GM18861 (cell line): ENCODE results near the gene ADRA2B.
"Not testable (repeated sequence)": the region's sequence is repeated elsewhere in the genome, so short reads cannot be mapped to it uniquely, and the experiment has no call there.

ENCODE experiments used
- ATAC-seq: cut with Tn5 transposase; IDR thresholded peaks from one replicate; pipeline ENCODE4 v1.9.1; 2021; ENCODE audit not compliant: unreplicated experiment

The ADRA2B gene

GRCh38 chr2:96091141-96091710, 25.1 kb downstream of the ADRA2B start:
- ATAC-seq: no peak

GRCh38 chr2:96090196-96090926, 26.0 kb downstream of the ADRA2B start:
- no peak for ATAC-seq

- no peak for ATAC-seq
Observed at GRCh38 chr2:96089356-96090195, 26.8 kb downstream of the ADRA2B start.

GRCh38 chr2:96088340-96089335, 27.7 kb downstream of the ADRA2B start:
- no peak for ATAC-seq

GRCh38 chr2:96087130-96087529, 29.2 kb downstream of the ADRA2B start:
- no peak for ATAC-seq

- no peak for ATAC-seq
Observed at GRCh38 chr2:96085541-96086355, 30.6 kb downstream of the ADRA2B start.

GRCh38 chr2:96084858-96085518, 31.4 kb downstream of the ADRA2B start:
- ATAC-seq: not testable (repeated sequence)

- no peak for ATAC-seq
Observed at GRCh38 chr2:96083989-96084857, 32.1 kb downstream of the ADRA2B start.

- no peak for ATAC-seq
Observed at GRCh38 chr2:96083064-96083939, 33.1 kb downstream of the ADRA2B start.

GRCh38 chr2:96082211-96083063, 33.9 kb downstream of the ADRA2B start:
- ATAC-seq: no peak

- ATAC-seq: no peak
Observed at GRCh38 chr2:96081042-96081441, 35.3 kb downstream of the ADRA2B start.

- ATAC-seq: no peak
Observed at GRCh38 chr2:96075199-96075771, 41.1 kb downstream of the ADRA2B start.

- ATAC-seq: no peak
Observed at GRCh38 chr2:96074156-96074555, 42.2 kb downstream of the ADRA2B start.

GRCh38 chr2:96073170-96073775, 43.1 kb downstream of the ADRA2B start:
- ATAC-seq: no peak

GRCh38 chr2:96072746-96073145, 43.6 kb downstream of the ADRA2B start:
- no peak for ATAC-seq
